ENCODE data around the gene BRSK1.

The BRSK1 gene

DNA sequence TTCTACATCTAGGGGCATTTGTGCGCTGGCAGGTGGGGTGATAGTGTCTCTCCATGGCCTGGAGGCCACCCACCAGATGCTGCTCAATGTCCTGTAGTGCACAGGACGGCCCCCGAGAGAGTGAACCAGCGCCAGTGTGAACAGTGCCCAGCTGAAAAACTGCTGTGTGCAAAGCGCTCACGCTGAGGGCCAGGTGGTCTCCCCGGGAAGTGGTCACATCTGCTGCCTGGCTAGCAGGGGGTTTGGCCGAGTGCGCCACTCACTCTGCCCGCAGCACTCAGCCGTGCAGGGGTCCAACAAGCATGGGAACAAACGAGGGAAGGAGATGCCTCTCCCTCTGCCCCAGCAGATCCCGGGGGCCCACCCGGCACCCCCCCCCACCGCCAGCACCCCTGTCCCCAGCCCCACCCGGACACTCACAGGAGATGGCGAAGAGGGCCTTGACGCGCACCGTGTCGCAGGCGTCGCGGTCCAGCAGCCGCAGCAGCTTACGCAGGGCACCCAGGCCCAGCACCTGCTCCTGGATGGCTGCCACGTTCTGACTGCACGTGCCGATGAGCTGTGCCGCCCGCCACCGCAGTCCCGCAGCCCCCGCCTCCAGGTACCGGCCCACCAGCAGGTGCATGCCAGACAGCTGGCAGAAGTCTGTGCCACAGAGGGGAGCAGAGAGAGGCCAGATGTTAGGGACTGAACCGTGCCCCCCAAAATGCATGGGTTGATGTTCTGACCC is 9.7 kb upstream of the BRSK1 start:
- in situ Hi-C loops (cut with HindIII; ENCODE audit: low sequenced_read_pairs) = no loop called here

DNA sequence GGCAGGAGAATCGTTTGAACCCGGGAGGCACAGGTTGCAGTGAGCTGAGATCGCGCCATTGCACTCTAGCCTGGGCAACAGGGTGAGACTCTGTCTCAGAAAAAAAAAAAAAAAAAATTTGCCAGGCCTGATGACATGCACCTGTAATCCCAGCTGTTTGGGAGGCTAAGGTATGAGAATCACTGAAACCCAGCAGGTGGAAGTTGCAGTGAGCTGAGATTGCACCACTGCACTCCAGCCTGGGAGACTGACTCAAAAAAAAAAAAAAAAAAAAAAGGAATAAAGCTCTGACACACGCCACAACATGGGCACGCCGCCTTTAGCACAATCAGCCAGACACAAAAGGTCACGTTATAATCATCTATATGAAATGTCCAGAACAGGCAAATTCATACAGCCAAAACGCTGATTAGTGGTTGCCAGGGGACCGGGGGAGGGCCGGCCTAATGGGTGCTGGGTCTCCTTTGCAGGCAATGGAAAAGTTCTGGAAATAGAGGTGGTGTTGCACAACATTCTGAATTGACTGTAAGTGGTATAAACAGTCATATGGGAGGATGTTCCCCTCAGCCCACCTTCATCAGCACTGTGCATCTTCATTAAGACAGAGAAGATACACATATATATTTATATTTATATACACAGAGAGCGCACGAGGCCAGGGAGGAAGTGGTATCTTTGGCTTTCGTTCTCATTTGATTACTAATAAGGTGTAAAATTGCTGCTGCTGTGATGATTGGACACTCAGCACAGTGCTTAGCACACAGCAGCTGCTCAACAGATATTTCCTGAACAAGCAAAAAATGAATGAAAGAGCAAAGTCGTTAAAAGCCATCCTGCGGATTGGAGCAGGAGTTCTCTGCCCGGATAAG is 7.7 kb upstream of the BRSK1 start:
- in situ Hi-C loops (cut with HindIII; ENCODE audit: low sequenced_read_pairs) = no loop called here

DNA sequence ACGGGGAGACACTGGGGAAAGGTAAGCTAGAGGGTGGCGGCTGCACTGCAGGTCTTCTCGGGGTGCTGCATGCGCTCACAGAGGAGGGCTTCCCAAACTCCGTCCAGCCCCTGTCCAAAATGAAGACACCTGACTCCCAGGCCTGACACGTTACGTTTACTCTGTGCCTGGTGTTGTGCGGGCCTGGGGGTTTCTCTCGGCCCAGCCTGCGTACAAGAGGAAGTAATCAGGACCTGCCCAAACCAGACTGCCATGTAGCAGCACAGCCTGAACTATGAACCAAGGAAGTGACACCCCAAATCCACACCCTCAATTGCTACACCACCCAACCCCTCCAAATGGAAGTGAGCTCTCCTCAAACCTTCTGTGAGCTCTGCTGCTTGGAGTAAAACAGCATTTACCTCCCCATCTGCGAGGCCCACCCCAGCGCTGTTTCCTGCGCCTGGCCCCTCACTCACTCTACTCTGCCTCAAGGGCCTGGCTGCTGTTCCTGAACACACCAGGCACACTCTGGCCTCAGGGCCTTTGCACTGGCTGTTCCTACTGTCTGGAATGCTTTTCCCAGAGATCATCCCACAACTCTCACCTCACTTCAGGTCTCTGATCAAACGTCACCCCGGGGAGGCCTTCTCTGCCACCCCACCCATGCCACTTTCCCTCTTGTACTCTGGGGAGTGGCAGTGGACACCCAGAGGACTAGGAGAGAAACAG is 6.9 kb upstream of the BRSK1 start:
- in situ Hi-C loops (cut with HindIII; ENCODE audit: low sequenced_read_pairs) = no loop called here

DNA sequence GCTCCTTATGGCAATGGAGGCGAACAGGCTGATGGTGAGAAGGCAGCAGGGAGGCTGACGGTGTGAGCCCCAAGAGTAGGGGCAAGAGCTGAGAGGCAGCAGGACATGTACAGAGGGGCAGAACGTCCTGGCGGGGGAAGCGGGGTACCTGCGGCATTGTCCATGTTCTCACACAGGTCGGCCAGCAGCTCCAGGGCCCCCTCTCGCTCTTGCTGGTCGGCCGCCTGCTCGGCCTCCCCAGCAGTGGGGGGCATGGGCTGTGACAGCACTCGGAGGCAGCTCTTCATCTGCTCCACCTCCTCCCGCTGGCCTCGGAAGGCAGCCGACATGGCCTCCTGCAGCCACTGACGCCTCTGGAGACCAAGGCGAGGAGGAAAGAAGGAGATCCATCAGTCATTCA is 6.3 kb upstream of the BRSK1 start:
- in situ Hi-C loops (cut with HindIII; ENCODE audit: low sequenced_read_pairs) = no loop called here

DNA sequence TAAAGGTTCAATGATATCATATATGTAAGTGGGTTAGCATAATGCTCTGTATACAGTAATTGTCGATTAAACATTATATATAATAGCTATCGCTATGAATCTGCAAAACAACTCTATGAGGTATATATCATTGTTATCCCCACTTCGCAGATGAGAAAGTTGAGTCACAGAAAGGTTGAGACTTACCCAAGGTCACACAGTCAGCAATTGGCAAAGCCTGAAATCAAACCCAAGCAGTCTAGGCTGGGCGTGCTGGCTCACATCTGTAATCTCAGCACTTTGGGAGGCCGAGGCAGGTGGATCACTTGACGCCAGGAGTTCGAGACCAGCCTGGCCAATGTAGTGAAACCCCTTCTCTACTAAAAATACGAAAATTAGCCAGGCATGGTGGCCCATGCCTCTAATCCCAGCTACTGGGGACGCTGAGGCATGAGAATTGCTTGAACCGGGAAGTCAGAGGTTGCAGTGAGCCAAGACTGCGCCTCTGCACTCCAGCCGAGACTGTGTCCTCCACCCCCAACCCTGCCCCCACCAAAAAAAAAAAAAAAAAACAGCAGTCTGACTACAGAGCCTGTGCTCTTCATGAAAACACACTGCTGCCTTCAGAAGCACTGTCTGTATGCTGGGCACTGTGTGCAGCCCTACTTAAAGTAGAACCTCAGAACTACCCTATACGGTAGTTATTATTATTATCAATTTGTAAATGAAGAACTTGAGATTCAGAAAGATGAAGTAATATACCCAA is 5.2 kb upstream of the BRSK1 start:
- in situ Hi-C loops (cut with HindIII; ENCODE audit: low sequenced_read_pairs) = no loop called here

DNA sequence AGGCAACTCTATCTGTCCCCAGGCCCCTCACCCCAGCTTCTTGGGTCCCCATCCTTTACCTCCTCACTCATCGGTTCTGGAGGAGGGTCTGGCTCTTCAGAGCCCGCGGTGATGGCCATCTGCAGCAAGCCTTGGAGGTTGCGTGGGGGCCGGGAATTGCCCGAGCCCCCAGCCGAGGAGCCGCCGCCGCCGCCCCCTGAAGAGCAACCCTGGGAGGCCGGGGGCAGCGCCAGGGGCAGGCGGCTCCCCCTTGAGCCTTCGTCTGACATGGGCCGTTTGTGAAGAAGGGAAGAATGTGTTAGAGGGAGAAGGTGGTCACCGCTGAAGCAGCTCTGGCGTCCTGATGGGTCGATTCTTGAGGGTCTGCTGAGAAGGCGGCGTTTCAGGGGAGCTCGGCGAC is 4.5 kb upstream of the BRSK1 start:
- in situ Hi-C loops (cut with HindIII; ENCODE audit: low sequenced_read_pairs) = no loop called here

DNA sequence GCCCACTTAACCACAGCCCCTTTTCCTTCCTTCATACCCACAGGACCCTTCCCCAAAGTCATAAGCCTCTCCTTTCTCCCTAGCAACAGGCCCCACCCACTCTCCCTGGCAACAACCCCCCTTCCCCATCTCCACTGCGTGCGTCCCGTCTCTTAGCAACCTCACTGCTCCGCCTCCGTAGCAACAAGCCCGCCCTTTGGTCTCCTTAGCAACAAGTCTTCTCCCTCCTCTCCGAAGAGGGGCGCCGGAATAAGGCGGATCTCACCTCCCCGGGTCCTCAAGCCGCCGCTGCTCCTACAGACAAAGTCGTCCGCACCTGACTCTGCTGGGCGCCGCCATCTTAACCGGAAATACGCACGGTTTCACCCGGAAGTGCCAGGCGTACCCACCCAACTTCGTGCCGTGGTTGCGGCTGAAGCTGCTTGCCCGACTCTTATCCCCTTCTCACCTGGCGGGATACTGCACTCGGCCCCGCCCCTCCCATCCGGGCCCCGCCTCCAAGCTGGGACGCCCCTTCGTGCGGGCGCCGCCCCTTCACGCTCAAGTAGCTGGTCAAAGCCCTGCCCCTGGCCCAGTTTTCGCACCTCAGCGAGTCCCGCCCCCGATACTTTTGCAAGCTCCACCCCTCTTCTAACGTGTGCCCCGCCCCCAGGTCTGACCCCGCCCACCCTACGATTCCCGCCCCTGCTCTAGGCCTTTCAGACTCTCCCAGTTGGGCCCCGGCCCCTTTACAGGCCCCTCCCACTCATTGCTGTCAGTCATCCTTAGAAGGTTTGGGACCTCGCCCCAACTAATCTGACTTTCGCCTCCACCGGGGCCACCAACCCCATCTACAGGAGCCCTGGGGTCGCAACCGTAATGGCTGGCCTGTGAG is 3.8 kb upstream of the BRSK1 start, which contains the start of gene HSPBP1:
Gene HSPBP1, minus strand, starts transcription at position 341 of the 874 bp plus-strand sequence. CDS start 502 bp downstream, outside the sequence.
- in situ Hi-C loops (cut with HindIII; ENCODE audit: low sequenced_read_pairs) = no loop called here

DNA sequence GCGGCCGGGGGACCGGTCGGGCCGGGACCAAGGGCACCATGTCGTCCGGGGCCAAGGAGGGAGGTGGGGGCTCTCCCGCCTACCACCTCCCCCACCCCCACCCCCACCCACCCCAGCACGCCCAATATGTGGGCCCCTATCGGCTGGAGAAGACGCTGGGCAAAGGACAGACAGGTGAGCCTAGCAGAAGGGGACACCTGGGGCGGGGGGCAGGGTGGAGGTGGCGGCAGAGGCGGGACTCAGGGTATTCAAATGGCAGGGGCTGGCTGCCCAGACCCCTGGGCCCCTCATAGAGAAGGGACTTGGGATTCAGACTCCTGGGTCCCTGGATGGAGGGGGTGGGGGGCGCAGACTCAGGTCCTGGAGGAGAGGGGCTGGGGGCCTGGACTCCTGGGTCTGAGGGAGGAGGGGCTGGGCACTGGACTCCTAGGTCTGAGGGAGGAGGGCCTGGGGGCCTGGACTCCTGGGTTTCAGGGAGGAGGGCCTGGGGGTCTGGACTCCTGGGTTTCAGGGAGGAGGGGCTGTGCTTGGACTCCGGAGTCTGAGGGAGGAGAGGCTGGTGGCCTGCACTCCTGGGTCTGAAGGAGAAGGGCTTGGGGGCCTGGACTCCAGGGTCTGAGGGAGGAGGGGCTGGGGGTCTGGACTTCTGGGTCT is 735 bp downstream of the BRSK1 start:
- in situ Hi-C loops (cut with HindIII; ENCODE audit: low sequenced_read_pairs) = no loop called here

DNA sequence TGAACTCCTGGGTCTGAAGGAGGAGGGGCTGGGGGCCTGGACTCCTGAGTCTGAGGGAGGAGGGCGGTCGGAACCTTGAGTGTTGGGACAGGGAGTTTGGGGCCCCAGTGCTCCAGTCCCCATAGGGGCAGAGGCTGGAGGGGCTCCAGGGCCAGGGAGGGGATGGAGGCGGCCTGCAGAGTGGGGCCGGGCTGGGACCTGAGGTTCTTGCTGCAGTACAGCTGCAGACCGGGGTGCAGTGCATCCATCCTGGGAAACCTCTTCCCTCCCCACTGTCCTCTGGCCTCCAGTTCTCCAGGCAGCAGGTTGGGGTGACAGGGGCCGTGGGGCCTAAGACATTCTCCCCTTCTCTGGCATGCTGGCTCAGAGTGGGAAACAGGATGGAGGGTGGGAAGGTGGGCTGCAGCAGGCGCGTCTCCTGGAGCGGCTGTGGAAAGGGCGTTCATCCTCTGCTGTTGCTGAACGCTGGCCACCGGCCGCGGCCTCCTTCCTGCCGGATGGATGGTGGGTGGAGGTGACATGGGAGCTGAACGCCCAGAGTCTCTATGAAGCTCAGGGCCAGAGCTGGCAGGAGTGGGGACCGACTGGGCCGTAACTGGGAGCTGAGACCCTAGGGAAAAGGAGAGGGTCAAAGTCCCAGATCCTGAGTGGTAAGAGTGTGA is 1.6 kb downstream of the BRSK1 start:
- in situ Hi-C loops (cut with HindIII; ENCODE audit: low sequenced_read_pairs) = no loop called here

DNA sequence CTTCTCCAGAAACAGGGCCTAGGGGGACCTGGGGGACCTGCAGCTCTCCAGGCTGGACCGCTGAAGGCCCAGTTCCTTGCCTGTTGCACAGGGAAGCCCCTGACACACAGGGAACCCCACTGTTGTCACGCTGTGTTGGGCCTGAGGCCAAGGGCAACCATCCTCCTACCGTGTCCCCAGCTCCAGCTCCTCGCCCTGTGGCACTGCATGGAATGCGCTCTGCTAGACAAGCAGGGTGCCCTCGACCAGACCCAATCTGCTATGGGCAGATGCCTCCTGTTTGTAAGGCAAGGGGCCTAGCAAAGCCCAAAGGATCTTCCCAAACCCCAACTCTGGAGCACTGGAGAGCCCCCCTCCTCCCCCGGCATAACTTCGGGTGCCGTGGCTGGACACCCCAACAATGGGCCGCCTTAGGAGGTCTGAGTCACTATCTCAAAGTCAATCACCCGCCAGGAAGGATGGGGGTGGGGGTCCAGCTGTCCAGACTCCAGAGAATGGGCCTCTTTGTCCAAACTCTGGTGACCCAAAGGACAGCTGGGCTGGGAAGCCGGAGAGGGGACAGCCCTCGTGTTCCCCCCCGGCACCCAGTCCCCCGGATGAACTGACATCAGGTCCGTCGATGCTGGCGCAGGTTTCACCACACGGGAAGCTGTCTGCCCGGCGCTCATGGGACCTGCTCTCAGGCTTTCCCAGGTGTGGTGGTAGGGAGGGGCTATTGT is 3.7 kb downstream of the BRSK1 start:
- in situ Hi-C loops (cut with HindIII; ENCODE audit: low sequenced_read_pairs) = no loop called here

DNA sequence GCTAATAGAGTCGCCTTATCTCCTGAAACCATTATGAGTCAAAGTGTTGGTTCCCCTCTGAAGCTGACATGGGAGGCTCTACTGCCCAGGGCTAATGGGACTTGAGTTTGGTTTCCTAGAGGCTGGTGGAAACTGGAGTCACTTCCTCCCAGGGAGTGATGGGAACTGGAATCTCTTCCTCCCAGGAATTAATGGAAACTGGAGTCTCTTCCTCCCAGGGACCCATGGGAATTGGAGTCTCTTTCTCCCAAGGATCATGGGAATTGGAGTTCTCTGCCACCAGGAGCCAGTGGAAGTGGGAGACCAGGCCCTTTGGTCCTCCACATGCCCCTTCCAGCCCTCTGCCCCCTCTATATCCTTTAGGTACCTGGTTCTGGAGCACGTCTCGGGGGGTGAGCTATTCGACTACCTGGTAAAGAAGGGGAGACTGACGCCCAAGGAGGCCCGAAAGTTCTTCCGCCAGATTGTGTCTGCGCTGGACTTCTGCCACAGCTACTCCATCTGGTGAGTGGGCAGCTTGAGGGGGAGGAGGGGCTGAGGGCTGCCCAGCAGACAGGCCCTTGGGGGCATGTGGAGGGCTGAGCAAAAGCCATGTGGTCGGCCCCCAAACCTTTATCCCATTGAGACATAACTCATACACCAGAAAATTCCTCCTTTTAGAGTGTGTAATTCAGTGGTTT is 5.5 kb downstream of the BRSK1 start:
- in situ Hi-C loops (cut with HindIII; ENCODE audit: low sequenced_read_pairs) = no loop called here

DNA sequence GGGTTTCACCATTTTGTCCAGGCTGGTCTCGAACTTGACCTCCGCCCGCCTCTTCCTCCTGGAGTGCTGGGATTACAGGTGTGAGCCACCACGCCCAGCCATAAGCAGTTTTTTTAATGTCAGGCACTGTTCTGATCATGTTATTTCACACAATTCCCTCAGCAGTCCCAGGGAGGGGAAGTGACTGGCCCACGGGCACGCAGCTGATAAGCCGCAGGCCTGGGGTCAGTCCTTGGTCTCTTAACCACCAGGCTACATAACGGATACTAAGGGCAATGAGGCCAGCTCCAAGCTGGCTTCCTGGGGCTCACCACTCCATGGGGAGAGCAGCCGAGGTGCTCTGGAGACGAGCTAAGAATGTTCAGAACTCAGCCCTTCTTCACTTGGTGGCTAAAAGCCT is 13.5 kb downstream of the BRSK1 start:
- in situ Hi-C loops (cut with HindIII; ENCODE audit: low sequenced_read_pairs) = loop anchor here (5.0 to 10.0 kb wide), 5 partner anchors 55 to 125 kb away; partner anchors contain the start of gene COX6B2

DNA sequence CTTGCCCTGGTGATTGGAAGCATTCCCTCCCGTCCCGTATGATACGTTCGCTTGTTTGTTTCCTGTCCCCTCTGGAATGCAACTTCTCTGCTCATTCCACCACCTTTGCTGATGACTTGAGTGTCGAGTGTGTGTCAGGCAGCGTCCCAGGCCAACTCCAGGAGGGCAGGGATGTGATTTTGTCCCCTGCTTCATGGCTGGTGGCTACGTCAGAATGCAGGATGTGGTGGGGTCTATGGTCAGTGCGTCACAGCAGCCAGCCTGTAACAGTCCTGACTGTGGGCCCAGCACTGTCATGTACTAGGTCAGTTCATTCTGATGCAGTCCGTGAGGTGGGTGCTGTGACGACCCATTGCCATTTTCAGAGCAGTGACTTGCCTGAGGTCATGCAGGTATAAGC is 16.2 kb downstream of the BRSK1 start:
- in situ Hi-C loops (cut with HindIII; ENCODE audit: low sequenced_read_pairs) = loop anchor here (5.0 to 10.0 kb wide), 5 partner anchors 52 to 128 kb away; partner anchors contain the start of gene COX6B2

DNA sequence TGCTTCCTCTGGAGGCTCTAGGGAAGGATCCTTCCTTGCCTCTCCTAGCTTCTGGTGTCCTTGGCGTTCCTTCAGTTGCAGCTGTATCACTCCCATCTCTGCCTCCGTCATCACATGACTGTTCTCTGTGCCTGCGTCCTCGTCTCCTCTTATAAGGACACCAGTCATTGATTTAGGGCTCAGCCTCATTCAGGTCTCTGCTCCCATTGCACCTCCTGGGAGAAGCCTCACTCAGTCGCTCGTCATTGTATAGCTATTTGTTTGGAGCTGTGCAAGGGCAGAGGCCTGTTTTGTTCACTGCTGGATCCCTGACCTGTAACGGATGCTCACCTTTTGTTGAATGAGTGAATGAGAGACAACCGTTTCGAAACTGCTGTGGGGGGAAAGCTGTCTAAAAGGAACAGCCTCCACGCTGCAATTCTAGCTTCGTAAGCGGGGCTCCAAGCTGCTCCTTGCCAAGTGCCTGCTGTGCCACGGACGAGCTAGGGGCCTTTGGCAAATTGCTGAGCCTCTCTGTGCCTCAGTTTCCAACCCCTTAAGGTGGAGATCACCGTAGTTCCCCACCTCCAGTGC is 17.2 kb downstream of the BRSK1 start:
- in situ Hi-C loops (cut with HindIII; ENCODE audit: low sequenced_read_pairs) = no loop called here

DNA sequence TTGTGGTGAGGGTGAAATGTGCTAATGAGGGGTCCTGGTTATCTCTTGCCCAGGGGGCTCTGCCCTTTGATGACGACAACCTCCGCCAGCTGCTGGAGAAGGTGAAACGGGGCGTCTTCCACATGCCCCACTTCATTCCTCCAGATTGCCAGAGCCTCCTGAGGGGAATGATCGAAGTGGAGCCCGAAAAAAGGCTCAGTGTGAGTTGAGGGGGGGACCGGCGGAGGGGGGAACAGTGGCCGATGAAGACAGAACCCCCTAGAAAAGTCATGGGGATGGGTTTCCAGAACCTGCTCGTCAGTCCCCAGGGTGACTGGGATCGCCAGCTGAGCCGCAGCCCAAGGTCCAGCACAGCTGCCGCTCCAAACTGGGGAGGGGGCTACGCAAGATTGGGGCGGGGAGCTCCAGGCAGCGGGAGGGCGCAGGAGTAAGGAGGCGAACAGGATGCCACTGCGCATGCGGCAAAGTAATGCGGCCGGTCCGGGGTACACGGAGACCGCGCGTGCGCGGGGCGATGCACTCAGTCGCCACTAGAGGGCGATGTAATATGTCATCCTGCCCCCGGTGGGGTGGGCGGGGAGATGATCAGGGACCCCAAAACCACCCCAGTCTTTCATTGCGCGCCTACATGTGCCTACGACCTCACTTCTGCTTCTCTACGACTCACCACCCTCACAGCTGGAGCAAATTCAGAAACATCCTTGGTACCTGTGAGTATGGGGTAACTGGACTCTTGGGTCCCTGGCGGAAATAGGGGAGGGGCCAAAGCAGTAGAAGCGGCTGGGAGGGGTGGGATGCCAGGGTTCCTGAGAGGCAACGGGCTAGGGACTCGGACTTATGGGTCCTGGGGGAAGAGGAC is 17.9 kb downstream of the BRSK1 start:
- in situ Hi-C loops (cut with HindIII; ENCODE audit: low sequenced_read_pairs) = no loop called here

DNA sequence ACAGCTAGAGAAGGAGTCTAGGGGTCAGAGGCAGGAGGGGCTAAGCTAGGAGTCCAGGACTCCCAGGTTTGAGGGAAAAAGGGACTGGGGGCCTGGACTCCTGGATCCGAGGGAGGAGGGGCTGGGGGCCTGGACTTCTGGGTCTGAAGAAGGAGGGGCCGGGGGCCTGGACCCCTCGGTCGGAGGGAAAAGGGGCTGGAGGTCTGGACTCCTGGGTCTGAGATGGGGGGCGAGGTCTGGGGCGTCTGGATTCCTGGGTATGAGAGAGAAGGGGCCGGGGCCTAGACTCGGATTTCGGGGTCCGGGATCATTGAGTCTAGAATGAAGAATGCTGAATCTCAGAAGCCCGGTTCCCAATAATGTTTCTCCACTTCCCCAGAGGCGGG is 18.5 kb downstream of the BRSK1 start:
- in situ Hi-C loops (cut with HindIII; ENCODE audit: low sequenced_read_pairs) = no loop called here
